Muscle layer of duodenum (tissue), 2 donors: Measurements from ENCODE around the gene CTTN.
"Not testable (repeated sequence)": the region's sequence is repeated elsewhere in the genome, so short reads cannot be mapped to it uniquely, and the experiment has no call there.

Experiments
- H3K27ac ChIP-seq: one replicate; pipeline ENCODE4 v1.7.0; 2013; ENCODE audit warnings: mild to moderate bottlenecking, low read length
- H3K27me3 ChIP-seq: one replicate; pipeline ENCODE4 v1.7.0; 2013; ENCODE audit warnings: low read depth, mild to moderate bottlenecking, control low read depth, low read length
- H3K36me3 ChIP-seq, 2 donors: one replicate each; pipeline ENCODE4 v1.7.0; 2013; ENCODE audit warnings: low read length in 2 of 2, control low read depth in 1 of 2, mild to moderate bottlenecking in 1 of 2; ENCODE audit not compliant: insufficient read depth in 2 of 2, control insufficient read depth in 1 of 2
- H3K4me1 ChIP-seq, 2 donors: one replicate each; pipeline ENCODE4 v1.7.0; 2013; ENCODE audit warnings: low read length in 2 of 2, mild to moderate bottlenecking in 2 of 2, control low read depth in 1 of 2, moderate library complexity in 1 of 2; ENCODE audit not compliant: insufficient read depth in 2 of 2, control insufficient read depth in 1 of 2
- H3K4me3 ChIP-seq, 2 donors: one replicate each; pipeline ENCODE4 v1.7.0; 2013; ENCODE audit warnings: low read length in 2 of 2, low read depth in 1 of 2, mild to moderate bottlenecking in 1 of 2
- H3K9me3 ChIP-seq, 2 donors: one replicate each; pipeline ENCODE4 v1.7.0; 2013; ENCODE audit warnings: low read length in 2 of 2, control low read depth in 1 of 2, mild to moderate bottlenecking in 1 of 2; ENCODE audit not compliant: control insufficient read depth in 1 of 2
- donor health status: healthy.

The CTTN gene

GRCh38 chr11:70399681-70400112 is 1.4 kb downstream of the CTTN start:
- Histone ChIP-seq H3K9me3 (no peaks in the 10 kb centered on the region), H3K36me3 (no peaks in the 10 kb centered on the region), H3K27ac (peak overlapping the region; percentile 92), H3K27me3 (no peaks in the 10 kb centered on the region), H3K4me3 (peak overlapping the region; percentile 76), H3K4me1 (peaks cover 3 to 24% of the 10 kb centered on the region in 2 donors)

- no peaks in the 10 kb centered on the region for H3K9me3 ChIP-seq
- H3K4me1 ChIP-seq: peaks cover 3 to 24% of the 10 kb centered on the region in 2 donors
- no peaks in the 10 kb centered on the region for H3K27me3 ChIP-seq
- peak overlapping the region; percentile 76 for H3K4me3 ChIP-seq
- H3K27ac ChIP-seq: peak overlapping the region; percentile 92
- H3K36me3 ChIP-seq: peaks cover 0 to 3% of the 10 kb centered on the region in 2 donors
These were observed 2.3 kb downstream of the CTTN start for GRCh38 chr11:70400643-70401042.

- Histone ChIP-seq H3K36me3 (peaks cover 4 to 13% of the 10 kb centered on the region in 2 donors), H3K27me3 (no peaks in the 10 kb centered on the region), H3K4me1 (peaks cover 3 to 24% of the 10 kb centered on the region in 2 donors), H3K9me3 (no peaks in the 10 kb centered on the region), H3K4me3 (no peak overlapping the region), H3K27ac (no peak overlapping the region)
These were observed 3.7 kb downstream of the CTTN start for GRCh38 chr11:70402016-70402415.

- H3K4me1 ChIP-seq: peaks cover 3 to 19% of the 10 kb centered on the region in 2 donors
- H3K27me3 ChIP-seq: no peaks in the 10 kb centered on the region
- H3K9me3 ChIP-seq: no peaks in the 10 kb centered on the region
- H3K27ac ChIP-seq: no peak overlapping the region
- H3K36me3 ChIP-seq: peaks cover 9 to 20% of the 10 kb centered on the region in 2 donors
- no peak overlapping the region for H3K4me3 ChIP-seq
These were observed 4.4 kb downstream of the CTTN start for GRCh38 chr11:70402685-70403084.

DNA sequence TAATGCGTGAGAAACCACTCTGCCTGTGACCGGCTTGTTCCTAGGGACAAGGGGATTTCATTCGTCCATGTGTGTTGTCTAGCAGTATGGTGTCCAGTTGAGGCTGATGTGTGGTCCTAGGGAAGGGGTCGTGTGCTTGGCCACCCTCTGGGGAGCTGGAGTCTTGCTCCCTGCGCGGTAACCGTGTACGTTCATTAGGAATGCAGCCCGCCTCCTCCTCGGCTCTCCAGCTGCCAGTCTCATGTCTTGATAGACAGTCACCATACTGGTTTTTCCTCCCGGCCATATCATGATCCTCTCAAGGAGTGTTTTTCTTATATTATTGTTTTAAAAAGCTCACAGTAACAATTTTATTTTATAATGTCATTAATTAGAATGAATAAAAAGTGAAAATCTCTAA is 5.9 kb downstream of the CTTN start:
- Histone ChIP-seq H3K27me3 (no peaks in the 10 kb centered on the region), H3K4me3 (no peak overlapping the region), H3K36me3 (peaks cover 22 to 34% of the 10 kb centered on the region in 2 donors), H3K9me3 (no peaks in the 10 kb centered on the region), H3K27ac (no peak overlapping the region), H3K4me1 (peaks cover 3 to 16% of the 10 kb centered on the region in 2 donors)

GRCh38 chr11:70405679-70406395 is 7.5 kb downstream of the CTTN start:
- Histone ChIP-seq H3K9me3 (no peaks in the 10 kb centered on the region), H3K4me3 (no peak overlapping the region), H3K27ac (no peak overlapping the region), H3K27me3 (no peaks in the 10 kb centered on the region), H3K36me3 (peaks cover 38 to 50% of the 10 kb centered on the region in 2 donors), H3K4me1 (peaks cover 0 to 4% of the 10 kb centered on the region in 2 donors)

DNA sequence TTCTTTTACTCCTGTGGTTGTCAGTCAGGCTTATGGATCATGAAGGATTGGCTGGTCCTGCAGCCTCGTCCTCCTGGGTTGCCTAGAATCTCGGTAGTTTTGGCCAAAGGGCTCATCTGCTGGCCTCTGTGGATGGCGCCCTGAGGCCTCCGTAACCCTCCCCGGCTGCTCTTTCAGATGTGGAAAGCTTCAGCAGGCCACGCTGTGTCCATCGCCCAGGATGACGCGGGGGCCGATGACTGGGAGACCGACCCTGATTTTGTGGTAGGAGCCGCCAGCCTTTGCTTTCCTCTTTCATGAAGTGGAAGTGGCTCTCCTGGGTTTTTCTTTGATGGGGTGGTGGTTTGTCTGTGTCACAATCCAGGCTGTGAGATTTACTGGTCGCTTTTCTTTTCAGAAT is 8.8 kb downstream of the CTTN start:
- H3K27ac ChIP-seq: no peak overlapping the region
- no peaks in the 10 kb centered on the region for H3K4me1 ChIP-seq
- no peak overlapping the region for H3K4me3 ChIP-seq

DNA sequence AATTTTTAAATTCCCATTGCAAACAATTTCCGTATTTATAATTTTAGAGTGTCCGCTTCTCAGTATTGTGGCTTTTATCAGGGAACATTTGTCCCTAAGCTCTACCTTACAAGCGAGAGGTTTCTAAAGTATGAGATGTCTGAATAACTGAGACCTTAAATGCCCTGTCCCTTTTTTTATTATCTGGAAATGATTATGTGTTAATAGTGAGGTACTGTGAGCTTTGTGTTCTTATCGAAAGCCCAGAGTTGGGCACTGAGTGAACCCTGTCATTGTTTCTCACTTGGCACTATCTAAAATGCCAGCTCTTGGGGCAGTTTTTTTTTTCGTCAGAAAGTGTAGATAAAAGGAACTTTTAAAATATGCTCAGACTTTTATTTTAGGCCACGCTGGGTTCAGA is 9.5 kb downstream of the CTTN start:
- Histone ChIP-seq H3K4me1 (no peaks in the 10 kb centered on the region), H3K4me3 (no peak overlapping the region), H3K27me3 (no peaks in the 10 kb centered on the region), H3K9me3 (no peaks in the 10 kb centered on the region), H3K27ac (no peak overlapping the region), H3K36me3 (peaks cover 57 to 70% of the 10 kb centered on the region in 2 donors)

More for the DNA sequence above, 8.8 kb downstream of the CTTN start:
- H3K27me3 ChIP-seq: no peaks in the 10 kb centered on the region
- peaks cover 50 to 63% of the 10 kb centered on the region in 2 donors for H3K36me3 ChIP-seq
- no peaks in the 10 kb centered on the region for H3K9me3 ChIP-seq

GRCh38 chr11:70408326-70408725 is 10.0 kb downstream of the CTTN start:
- not testable (repeated sequence) for H3K4me3 ChIP-seq, H3K9me3 ChIP-seq, H3K27ac ChIP-seq, H3K4me1 ChIP-seq, H3K27me3 ChIP-seq
- peaks cover 62 to 75% of the 10 kb centered on the region in 2 donors for H3K36me3 ChIP-seq

DNA sequence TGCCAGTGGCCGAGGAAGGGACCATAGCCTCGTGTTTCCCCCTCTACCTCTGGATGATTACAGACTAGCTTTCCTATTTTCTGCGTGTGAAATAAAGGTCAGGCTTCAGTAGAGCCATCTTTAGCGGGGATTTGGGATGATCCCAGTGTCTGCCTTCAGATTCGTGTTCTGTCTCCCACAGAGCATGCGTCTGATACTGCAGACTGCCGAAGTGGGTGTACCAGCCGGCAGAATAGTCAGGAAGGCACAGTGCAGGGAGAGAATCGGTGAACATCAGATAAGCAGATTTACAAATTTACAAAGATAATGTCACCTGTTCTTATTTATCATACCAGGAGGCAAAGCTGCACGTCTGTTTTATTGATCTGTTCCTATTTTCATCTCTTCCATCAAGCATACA is 11.1 kb downstream of the CTTN start:
- Histone ChIP-seq H3K9me3 (no peaks in the 10 kb centered on the region), H3K27ac (no peak overlapping the region), H3K27me3 (no peaks in the 10 kb centered on the region), H3K4me3 (no peak overlapping the region), H3K4me1 (no peaks in the 10 kb centered on the region), H3K36me3 (peaks cover 64 to 85% of the 10 kb centered on the region in 2 donors)

DNA sequence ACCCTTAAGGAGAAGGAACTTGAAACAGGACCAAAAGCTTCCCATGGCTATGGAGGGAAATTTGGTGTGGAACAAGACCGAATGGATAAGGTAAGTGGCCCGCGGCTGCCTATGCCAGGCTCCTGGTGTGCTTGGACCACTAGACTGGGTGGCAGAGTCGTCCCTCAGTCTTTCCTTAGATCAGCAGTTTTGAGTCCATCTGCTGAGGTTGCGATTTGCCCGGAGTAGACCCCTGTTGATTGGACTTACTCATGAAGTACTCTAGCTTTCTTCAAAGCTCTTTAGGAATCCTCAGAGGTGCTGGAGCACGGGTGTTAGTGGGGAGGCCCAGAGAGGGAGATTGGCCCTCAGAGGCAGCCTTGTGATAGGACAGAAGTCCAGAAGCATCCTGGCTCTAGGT is 11.5 kb downstream of the CTTN start:
- no peaks in the 10 kb centered on the region for H3K9me3 ChIP-seq
- no peaks in the 10 kb centered on the region for H3K4me1 ChIP-seq
- H3K27ac ChIP-seq: no peak overlapping the region
- no peaks in the 10 kb centered on the region for H3K27me3 ChIP-seq
- no peak overlapping the region for H3K4me3 ChIP-seq
- H3K36me3 ChIP-seq: peaks cover 64 to 89% of the 10 kb centered on the region in 2 donors
